GM13977 (cell line): ENCODE measurements around the gene IL17B.
A peak's percentile ranks its signal among the peaks of the same experiment; 100 is the strongest.

Experiments used
- DNase-seq: peaks from one replicate; pipeline ENCODE4 v3.0.0; 2012; ENCODE audit warnings: low spot score
- in situ Hi-C: fragments of 300-500 bp; cut with MboI; formaldehyde crosslinking; loops from one replicate; pipeline ENCODE4 v1.12.0; 2022; ENCODE audit warnings: low sequenced_read_pairs, low pct_unique_long_range_greater_than_20kb, mixed read lengths, inconsistent platforms; ENCODE audit not compliant: unreplicated experiment
- TF ChIP-seq, protein P1 (sequence below): IDR thresholded peaks from 2 replicates; pipeline ENCODE4 v1.5.1; 2012; ENCODE audit warnings: mild to moderate bottlenecking, control low read depth; ENCODE audit not compliant: insufficient read depth; ENCODE audit errors: extremely low read depth, missing control alignments

Gene IL17B

DNA sequence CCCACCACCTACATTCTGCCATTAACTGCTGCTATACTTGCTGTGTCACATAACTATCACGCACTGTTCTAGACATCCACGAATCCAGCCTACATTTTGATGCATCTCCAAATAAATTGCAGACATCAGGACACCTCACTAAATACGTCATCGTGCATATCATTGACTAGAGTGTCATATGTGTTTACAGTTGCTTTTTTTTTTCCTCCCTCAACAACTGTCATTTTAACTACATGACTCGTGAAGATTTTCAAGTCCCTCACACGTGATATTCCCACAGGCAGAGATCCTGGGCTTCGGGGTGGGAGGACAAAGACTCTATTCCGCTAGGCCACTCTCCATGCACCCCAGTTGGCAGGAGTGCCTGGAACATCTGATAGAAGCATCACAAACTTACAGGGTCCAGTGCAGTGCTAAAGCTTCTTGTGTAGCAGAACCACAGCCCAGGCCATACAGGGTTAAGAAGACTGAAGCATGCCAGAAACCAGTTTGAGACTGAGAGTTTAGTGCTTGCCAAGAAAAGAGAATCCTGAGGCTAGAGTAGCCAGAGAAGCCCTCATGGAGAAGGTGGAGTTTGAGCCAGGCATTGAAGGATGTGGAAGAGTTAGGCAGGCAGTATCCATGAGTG lies 20.1 kb downstream of the IL17B start:
- DNase-seq, result no peak
- in situ Hi-C loops, result no loop called here
- TF ChIP-seq, protein P1, sequence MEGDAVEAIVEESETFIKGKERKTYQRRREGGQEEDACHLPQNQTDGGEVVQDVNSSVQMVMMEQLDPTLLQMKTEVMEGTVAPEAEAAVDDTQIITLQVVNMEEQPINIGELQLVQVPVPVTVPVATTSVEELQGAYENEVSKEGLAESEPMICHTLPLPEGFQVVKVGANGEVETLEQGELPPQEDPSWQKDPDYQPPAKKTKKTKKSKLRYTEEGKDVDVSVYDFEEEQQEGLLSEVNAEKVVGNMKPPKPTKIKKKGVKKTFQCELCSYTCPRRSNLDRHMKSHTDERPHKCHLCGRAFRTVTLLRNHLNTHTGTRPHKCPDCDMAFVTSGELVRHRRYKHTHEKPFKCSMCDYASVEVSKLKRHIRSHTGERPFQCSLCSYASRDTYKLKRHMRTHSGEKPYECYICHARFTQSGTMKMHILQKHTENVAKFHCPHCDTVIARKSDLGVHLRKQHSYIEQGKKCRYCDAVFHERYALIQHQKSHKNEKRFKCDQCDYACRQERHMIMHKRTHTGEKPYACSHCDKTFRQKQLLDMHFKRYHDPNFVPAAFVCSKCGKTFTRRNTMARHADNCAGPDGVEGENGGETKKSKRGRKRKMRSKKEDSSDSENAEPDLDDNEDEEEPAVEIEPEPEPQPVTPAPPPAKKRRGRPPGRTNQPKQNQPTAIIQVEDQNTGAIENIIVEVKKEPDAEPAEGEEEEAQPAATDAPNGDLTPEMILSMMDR, result no peak

DNA sequence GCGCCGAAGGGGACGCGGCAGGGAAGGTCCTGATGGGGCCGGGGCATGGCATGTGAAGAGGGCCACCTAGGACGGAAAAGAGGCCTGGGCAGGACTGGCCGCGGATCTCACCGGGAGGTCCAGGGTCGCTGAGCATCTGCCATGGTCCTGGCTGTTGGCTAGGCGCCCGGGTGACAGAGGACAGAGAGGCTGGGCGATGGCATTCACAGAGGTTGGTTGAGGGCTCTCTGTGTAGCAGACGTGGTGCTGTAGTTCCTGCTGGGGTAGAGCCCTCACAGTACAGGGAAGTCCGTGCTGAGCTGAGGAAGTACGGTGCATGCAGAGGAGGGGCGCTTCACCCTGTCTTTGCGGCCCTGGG lies 20.8 kb downstream of the IL17B start:
- DNase-seq, result no peak
- TF ChIP-seq, protein P1, result no peak
- in situ Hi-C loops, result no loop called here

DNA sequence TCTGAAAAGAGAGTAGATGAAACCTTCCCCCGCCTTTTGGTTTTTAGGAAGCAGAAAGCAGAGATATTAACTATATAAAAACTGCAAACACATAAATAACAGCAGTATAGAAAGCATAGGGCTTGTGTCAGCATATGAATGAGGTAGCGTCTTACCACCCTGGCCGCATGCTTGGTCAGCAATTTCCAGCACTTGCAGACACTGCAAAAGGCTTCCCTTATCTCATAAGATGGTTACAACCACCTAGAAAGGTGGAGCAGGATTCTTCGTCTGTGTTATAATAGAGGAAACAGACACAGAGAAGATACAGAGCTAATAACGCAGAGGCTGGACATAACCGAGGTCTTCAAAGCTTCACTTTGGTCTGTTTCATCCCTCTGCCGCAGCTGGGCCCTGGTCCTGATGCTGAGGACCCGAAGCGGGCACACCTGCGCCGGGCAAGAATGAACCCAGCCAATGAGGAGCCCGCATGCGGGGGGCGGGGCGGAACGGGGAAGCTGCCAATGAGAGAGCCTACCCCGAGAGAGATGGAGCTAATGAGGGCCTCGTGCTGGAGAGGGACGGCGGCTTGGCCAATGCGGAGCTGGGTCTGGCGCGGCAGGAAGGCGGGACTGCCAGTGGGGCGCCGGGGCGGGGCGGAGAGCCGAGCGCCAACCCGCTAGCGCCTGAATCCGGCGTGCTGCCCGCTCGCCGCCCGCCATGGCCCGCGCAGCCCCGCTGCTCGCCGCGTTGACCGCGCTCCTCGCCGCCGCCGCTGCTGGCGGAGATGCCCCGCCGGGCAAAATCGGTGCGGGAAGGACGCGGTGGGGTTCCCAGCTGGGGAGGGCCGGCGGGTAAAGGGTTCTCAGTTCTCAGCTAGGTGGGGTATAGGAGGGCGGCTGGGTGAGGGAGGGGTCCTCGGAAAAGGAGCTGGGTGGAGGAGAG lies 21.5 kb downstream of the IL17B start, which contains the start of gene PCYOX1L:
PCYOX1L (plus strand) TSS at position 677 of the 924 bp plus-strand sequence; CDS start at position 700, 23 bp downstream.
- in situ Hi-C loops, result no loop called here
- TF ChIP-seq, protein P1, result no peak
- DNase-seq, result peak; percentile 97

DNA sequence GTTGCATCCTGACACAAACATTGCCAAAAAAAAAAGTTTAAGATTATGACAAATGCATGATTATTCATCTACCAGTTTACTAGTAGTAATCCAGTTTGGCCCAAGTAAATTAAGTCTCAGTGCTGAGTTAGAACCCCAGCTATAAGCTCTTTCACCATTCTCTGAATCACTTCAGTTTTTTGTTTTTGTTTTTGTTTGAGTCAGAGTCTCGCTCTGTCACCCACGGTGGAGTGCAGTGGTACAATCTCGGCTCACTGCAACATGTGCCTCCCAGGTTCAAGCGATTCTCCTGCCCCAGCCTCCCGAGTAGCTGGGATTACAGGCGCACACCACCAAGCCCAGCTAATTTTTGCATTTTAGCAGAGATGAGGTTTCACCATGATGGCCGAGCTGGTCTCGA lies 22.7 kb downstream of the IL17B start:
- TF ChIP-seq, protein P1, result no peak
- in situ Hi-C loops, result no loop called here
- DNase-seq, result no peak

DNA sequence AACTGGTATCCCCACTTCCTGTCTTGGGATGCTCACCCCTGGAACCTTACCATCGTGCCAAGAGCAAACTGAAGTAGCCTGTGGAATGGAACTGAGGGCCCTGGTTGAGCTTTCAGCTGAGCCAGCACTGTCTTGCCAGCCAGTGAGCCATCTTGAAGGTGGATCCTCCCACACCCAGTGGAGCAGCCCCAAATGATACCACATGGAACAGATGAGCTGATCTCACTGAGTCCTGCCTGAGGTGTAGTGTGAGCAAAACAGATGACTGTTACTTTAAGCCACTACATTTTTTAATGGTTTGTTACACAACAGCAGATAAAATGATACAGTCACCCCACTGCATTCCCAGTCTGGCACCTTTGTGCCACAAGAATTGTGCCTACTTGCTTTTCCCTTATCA lies 23.4 kb downstream of the IL17B start:
- DNase-seq, result no peak
- TF ChIP-seq, protein P1, result no peak
- in situ Hi-C loops, result no loop called here

DNA sequence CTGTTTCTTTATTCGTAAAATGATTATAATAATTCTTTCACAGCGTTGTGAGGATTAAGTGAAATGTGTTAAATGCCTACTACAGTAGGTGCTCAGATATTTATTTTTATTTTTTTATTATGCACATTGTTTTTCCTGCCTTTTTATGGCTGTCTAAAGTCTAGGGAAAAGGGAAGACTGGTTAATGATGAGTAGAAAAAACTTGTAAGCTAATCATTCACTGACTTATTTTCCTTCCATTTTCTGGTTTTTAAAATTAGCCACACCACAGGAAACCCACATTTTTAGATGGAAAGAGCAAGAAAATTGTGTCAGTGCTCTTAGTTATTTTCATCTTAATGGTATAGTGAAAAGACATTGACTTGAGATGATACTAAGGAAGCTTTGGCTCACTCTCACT lies 25.2 kb downstream of the IL17B start:
- in situ Hi-C loops, result no loop called here
- no peak for DNase-seq
- TF ChIP-seq, protein P1, result no peak
